SK-MEL-5 (cell line): ENCODE measurements around the gene AGBL1. TPM values are rescaled to one million over a fixed set of nuclear protein-coding genes. Genes with fewer than 3 reads are reported as not detected.
"Not testable (repeated sequence)": the region's sequence is repeated elsewhere in the genome, so short reads cannot be mapped to it uniquely, and the experiment has no call there.

Source experiments
- DNase-seq: peaks from one replicate; pipeline ENCODE4 v3.0.0-alpha.2; 2016; ENCODE audit warnings: low read depth, low spot score
- in situ Hi-C: cut with HindIII; loops from 2 replicates; pipeline ENCODE4 v1.10.0; 2016; ENCODE audit warnings: low sequenced_read_pairs, high pct_unique_total_duplicates, low pct_unique_long_range_greater_than_20kb
- total RNA-seq: library from RNA; depleted of rRNA; stranded (reverse); fragments of >200 nt; shearing (Covaris generic); gene quantifications from 2 replicates; pipeline ENCODE4 v1.2.3, GENCODE V29; 2014

AGBL1 gene
- total RNA-seq, 1 experiment from 2014 or later: not detected

DNA sequence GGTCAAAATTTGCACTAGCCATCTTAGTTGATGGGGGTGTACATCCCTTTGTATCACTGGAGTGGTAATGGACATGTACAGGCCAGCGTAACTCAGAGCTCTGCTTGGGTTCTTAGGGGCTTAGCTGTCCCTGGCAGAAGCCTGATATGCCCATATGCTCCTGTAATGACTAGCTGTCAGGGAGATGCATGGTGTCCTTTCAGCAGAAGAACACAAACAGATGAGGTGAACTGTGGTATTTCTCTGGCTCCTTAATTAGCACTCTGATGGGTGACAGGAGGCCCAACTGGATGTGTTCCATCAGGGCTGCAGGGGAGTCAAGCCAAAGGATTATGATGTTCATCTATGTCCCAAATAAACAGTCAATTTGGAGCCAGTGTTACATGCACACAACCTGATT, 774.5 kb downstream of the AGBL1 start:
- in situ Hi-C loops: no loop called here
- no peak for DNase-seq

DNA sequence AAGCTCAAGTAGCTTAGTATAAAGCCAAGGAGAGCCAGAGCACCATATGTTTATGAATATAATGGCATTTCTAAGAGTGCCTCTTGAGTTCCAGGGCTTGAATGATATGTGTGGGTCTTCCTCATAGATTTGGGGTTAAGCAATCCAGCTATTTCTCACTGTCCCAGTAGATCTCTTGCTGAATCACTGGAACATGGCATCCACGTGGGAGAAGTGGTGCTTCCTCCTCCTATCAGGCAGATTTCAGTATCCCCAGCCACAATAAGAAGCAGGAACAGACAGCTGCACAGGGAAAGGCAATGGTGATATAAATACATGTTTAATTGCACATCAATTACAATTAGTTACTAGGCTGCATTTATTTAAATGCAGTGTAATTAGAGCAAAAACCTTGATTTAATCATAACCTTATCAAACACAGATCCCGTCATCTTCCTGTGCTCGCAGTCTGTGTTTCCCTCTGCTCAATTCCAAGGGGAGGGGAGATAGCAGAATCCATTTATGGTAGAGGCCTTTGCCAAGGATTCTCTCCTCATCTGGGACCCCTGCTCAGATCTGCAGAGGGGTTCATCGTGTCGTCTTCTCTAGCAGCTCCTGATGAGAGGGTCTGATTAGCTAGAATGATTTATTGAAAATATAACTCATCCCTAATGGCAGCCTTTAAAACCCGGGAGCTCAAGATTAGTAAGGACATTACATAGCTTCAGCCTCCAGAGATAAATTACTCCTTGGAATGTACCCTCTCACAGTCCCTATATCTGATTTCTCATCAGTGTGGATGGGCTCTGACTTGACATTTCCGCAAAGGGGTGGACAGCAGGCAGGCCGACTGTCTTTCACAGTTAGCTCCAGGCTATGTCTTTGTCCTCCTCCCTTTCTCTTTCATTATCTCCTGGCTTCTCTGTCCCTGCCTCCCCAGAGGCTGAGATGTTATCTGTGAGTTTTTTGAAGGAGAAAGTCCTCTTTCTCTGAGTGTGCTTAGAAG, 775.9 kb downstream of the AGBL1 start:
- no peak for DNase-seq

DNA sequence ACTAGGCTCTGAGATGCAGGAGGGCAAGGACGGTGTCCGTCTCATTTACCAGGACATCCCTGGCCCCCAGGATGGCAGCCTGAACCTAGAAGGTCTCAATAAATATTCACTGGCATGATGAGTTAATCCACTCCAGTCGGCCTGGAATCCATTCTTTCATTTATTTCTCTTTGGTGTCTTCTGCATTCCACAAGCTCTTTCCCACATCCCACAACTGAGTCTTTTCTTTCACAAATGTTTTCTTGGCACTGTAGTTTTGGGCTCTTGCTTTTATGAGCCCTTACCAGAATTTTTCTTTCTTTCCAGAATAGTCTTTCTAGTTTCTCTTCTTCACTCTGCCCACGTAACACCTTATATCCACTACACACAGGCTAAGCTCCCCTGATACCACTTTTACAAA, 778.0 kb downstream of the AGBL1 start:
- no peak for DNase-seq
- in situ Hi-C loops: no loop called here

More for the DNA sequence above, 775.9 kb downstream of the AGBL1 start:
- in situ Hi-C loops: no loop called here

DNA sequence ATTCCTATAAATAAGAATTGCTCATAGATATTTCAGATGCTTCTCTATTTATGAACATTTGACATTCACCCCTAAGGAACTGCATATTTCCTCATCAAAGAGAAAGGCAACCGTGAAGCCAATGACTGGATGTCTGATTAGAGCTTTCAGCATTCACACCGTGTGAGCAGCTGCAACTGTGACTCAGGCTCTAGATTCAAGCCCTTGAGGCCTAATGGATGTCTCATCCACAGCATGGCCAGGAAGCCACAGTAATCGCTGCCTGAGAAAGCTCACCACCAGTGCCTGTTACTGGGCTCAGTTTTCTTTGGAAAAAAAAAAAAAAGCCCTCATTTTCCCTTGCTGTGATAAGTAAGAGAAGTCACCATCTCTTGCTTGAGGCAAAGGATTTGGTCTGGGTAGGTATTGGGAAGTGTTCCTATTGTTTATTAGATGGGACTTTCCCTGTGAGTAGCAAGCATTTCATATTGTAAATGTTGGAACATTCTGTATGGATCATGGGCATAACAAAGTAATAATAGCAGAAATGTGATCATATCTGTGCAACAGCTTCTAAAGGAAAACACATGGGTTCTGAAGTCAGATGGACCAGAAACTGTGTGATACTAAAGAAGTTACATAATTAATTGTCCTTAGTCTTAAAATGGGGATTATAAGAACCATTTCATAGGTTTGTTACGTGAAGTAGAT, 783.7 kb downstream of the AGBL1 start:
- in situ Hi-C loops: no loop called here
- DNase-seq: no peak

DNA sequence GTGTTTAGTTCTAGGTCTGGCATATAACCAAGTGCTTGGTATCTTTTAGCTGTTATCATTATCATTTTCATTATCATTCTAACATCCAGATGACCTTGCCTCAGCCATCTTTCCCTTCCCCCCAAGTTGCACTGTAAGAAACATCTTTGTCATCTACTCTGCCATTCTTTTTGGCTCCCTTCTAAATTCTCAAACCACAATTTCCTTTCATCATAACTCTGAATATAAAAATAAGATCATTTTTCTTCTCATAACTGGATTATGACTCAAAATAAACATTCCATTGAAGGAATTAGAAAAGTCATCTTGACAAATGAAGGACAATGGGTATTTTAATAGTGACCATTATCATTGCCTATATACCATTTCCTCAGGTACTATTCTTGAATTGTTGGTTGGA, 786.2 kb downstream of the AGBL1 start:
- in situ Hi-C loops: no loop called here
- DNase-seq: no peak

DNA sequence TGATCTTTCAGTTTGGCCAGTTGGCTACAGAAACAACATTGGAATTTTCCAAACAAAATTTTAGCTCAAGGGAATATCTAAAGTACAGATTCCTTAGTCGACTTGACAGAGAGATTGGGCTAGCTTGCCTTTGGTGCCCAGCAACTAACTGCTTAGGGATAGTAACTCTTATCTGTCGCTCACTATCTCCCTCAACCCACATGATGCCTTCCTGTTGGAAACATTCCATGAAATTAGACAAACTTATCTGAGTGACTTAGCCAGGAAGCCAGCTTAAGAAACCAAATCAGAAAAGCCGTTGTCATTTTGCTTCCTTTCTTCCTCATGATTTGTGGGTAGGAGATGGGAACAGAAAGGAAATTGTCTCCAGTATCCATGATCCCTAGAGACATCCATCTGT, 791.2 kb downstream of the AGBL1 start:
- no peak for DNase-seq
- in situ Hi-C loops: no loop called here

DNA sequence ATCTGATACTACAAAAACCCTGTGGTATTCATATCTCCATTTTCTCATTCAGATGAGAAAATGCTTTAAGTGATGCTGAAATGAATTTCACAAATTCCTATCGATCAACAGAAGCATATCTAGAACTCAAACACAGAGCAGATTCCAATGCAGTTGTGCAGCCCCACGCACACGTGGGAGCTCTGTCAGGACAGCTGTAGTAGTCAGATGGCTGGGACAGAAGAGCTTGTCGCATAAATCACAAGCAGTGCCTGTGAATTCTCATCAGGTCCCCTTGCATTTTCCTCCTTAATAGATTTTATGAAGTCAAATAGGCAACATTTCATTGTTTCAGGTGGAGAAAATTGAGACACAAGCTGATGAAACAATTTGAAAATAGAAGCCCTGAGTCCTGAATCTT, 792.3 kb downstream of the AGBL1 start:
- no peak for DNase-seq
- in situ Hi-C loops: no loop called here

DNA sequence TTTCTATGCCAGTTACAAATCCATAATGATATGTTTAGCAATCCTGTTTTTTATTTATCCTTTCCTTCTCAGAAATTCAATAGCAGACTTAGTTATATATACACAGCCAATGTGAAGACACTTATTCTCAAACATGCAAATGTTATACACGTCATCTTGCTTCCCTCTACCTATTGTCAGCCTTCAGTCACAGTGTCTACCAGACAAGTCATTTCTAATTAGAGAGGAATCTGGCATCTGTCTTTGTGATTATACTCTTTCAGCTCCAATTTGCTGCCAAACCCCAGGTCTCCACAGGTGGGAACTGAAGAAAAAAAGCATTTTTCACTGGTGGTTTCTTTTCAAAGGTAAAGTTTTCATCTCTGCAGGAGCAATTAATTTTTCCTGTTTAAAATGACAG, 793.1 kb downstream of the AGBL1 start:
- no peak for DNase-seq

DNA sequence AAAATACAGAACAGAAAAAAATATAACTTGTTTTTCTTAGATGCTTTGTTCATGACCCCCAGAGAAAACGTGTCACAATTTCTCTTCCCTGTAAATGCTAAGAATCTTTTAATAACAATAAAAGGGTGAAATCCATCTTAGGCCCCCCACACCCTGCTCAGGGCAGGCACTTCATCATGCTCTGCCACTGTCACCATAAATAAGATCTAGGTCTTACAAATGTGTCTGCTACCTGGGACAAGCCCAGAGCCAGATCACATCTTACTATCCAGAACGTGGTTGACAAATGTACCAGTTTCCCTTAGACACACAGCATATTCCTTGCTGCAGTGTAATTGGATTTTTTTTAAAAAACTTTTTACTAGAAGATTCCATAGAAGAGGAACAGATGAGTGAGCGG, 795.4 kb downstream of the AGBL1 start:
- DNase-seq: no peak
- in situ Hi-C loops: no loop called here

More for the DNA sequence above, 793.1 kb downstream of the AGBL1 start:
- in situ Hi-C loops: no loop called here

DNA sequence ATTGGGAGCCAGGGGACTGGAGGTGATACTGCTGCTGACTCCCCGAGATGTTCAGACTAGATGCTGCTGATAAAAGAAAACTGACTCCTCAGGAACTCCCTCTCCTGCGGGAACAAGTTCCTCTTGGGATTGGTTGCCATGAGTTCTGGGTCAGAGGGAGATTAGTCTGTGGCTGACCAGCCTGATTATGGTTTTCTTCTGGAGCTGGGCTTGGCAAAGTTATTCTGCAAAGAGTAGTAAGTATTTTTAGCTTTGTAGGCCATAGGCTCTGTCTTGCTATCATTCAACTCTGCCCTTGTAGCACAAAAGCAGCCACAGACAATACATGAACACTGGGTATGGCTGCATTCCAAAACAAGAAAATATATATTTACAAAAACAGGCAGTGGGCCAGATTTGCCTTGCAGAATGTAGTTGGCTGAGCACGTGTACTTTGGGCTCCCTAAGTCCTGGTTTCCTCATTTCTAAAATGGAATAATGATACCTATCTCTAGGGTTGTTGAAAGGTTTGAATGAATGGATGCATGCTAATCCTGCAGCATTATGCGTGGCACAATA, 796.8 kb downstream of the AGBL1 start:
- DNase-seq: no peak
- in situ Hi-C loops: no loop called here

DNA sequence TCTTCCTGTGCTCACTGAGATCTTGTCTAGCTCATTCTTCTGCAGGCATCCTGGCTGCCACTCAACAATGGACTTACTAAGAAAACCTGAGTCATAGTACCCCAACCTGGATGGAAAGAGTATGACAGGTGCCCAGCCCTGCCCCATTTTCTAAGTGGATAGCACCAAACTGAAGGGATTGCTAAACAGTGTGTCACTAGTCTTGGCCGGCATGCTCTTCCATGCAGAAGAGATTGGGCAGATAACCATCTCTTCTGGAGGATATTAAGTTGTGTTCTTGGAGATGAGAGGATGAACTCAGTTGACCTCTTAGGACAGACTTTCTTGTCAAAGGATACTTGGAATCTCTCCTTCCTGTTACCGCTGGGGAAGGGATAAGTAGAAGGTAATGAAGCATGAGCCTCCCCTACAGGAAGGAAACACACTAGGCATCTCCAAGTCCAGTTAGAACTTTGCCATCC, 797.5 kb downstream of the AGBL1 start:
- DNase-seq: no peak
- in situ Hi-C loops: no loop called here

DNA sequence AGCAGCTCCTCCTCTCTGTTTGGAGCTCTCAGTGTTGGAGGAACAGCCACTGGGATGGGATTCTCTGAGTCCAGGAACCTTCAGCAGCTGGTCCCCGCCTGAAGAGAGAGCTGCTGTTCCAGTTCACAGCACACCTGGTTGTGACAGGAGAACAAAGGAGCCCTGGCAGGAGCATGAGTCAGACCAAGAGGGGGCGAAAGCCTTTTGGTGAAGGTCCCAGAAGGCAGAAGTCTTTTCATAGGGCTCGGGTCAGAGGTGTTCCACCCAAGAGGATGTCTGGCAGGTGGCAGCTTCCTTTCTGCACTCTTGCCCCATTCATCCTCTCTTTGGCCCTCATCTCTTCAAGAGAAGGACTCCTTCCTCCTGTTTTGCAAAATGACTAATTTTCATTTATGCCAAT, 799.2 kb downstream of the AGBL1 start:
- in situ Hi-C loops: not testable (repeated sequence)

DNA sequence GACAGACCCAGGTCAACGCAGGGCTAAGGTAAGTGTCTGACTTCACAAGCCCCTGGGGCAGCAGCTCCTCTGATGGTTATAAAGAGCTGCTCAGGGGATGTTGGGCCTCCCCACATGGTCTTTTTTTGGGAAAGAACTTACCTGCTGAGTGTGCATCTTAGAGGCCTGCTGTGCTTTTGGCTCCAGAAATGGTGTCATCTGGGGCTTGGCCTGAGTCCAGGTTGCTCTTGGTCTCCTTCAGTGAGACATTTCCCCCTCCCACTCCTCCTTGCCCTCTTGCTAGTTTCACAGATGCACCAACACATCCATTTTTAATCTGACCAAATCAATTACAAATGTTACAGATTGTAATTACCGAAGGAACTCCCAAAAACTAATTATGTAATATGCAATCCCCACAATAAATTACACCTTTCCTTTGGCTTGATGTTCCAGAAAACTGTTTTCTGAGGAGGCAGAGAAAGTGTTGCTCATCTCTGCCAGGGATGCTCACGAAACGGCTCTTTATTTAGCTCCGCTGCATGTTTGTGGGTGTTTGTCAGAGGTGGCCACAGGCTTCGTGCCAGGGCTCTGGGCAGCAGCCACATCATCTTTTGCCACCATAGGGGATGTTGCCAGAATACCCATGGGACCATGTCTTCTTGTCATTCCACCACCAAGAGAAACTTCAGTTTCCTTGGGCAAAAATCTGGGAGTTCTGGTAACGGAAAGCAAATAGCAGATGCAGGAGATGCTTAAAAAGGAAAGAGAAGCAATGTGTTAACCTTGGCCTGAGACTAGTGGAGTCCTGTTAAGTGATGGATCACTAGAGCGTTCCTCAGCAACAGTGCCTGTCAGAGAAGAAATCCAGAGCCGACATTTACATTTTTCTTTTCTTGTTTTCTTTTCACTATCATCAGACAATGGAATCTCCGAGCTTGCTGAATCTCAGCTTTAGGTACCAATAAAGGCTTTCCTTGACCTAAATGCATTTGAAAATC, 799.9 kb downstream of the AGBL1 start:
- in situ Hi-C loops: no loop called here

More for the DNA sequence above, 799.2 kb downstream of the AGBL1 start:
- not testable (repeated sequence) for DNase-seq

DNA sequence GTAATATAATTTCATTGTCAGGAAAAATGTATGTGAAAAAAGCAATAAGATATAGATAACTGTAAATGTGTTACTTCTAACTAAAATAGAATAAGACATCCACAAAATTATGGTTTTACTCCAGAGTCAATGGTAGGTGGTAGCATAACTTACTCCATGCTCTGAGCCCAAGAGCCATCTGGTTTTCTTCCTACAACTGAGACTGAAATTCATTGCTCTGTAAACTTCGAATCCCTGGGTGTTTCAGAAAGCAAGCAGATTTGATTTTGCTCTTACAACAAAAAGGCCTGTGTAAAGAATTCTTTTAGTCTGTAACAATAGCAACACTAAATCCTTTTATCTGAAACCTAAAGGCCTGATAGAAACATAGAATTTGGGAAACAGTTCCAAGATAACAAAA, 805.9 kb downstream of the AGBL1 start:
- no peak for DNase-seq
- in situ Hi-C loops: no loop called here

More for the DNA sequence above, 799.9 kb downstream of the AGBL1 start:
- no peak for DNase-seq

DNA sequence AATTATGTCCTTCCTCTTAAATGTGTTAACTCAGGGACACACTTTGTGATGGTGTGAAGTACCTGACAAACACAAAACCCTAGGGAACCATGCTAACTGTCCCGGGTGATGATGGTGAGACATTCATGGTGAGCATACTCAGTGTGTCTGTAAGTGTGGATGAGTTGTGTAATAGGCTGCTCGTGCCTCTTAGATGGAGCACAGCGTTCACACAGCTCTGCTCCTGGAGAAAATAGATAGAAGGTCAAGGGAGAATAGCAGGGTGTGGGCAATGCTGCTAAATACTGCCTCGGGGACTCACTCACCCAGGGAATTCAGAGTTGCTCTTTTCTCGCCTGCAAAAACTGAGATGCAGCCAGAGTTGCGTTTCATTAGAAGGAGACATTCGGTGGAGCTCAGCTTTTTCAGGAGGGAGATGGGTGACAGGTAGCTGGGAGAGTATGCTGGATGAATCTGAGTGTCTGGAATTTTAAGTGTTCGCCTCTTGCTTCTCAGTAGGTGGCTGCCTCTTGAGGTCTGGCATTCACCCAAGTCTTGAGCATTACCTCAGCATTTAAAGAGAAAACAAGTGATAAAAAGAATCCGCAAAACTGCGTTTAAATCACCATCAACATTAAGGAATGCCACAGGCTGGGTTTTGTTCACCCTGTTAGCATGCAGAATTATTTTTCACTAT, 813.2 kb downstream of the AGBL1 start:
- DNase-seq: no peak
- in situ Hi-C loops: no loop called here

DNA sequence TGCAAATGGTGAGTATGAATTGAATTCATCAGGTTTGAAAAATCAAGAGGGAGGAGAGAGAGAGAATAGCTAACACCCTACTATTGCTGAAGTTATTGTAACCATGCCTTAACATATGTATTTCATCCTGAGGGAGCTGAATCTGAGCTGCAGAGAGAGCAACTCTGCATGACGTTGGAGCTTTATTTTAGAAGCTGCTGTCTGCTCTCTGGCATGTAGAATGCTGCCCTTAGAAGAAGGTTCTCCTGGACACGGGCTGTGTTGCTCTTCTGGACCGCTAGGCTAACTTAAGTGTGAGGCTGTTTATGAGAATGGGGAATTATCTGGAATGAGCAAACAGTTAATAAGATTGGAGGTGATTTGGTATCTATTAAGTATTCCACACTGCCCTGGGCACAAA, 814.6 kb downstream of the AGBL1 start:
- DNase-seq: no peak
- in situ Hi-C loops: no loop called here
